M059J (cell line): ENCODE data around the gene ARHGAP45. TPM values are rescaled to one million over a fixed set of nuclear protein-coding genes. Genes with fewer than 3 reads are reported as not detected.

Experiments
- DNase-seq: peaks from one replicate; pipeline ENCODE4 v3.0.0-alpha.2; 2012; ENCODE audit warnings: low read depth
- total RNA-seq: library from RNA; depleted of rRNA; stranded (reverse); fragments of >200 nt; shearing (Covaris generic); gene quantifications from 2 replicates; pipeline ENCODE4 v1.2.3, GENCODE V29; 2014

Gene ARHGAP45
- total RNA-seq, 1 experiment from 2014 or later = 40.8 TPM

DNA sequence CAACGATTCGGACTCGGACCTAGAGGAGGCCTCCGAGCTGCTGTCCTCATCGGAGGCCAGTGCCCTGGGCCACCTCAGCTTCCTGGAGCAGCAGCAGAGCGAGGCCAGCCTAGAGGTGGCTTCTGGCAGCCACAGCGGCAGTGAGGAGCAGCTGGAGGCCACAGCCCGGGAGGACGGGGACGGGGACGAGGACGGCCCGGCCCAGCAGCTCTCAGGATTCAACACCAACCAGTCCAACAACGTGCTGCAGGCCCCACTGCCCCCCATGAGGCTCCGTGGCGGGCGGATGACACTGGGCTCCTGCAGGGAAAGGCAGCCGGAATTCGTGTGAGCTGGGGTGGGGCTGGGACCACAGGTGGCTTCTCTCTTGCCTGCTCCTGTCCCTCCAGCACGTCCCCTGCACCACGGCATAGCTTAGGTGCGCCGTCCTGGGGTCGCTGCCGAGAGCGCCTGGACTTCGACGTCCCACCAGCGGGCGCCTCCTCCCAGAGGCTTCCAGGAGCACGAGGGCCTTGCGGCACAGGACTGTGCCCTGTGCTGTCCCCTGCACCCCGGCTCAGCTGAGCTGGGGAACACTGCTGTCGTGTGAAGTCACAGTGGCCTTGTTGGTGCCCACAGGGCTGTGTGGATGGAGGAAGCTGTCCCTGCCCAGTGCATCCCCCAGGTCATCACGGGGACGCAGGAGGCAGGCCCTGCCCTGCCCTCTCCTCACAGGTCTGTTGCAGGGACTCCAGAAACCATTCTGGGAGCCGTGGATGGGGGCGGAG lies 18.9 kb downstream of the ARHGAP45 start:
- DNase-seq = no peak

DNA sequence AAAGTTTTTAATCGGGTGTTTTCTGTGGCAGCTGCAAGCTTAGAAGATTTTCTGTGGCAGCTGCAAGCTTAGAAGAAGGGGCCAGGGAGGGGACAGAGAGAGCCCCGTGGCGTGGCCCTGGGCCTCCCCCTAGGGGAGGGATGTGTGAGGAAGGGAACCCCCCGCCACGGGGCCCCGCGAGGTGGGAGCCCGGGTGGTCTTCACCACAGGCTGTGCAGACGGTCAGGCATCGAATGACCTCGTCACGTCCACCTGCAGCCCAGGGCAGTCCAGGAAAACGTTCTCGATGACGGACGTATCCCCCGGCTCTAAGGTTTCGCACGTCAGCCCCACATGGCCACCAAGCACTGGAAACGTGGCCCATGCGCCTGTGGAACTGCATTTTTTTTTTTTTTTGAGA lies 19.6 kb downstream of the ARHGAP45 start:
- no peak for DNase-seq

DNA sequence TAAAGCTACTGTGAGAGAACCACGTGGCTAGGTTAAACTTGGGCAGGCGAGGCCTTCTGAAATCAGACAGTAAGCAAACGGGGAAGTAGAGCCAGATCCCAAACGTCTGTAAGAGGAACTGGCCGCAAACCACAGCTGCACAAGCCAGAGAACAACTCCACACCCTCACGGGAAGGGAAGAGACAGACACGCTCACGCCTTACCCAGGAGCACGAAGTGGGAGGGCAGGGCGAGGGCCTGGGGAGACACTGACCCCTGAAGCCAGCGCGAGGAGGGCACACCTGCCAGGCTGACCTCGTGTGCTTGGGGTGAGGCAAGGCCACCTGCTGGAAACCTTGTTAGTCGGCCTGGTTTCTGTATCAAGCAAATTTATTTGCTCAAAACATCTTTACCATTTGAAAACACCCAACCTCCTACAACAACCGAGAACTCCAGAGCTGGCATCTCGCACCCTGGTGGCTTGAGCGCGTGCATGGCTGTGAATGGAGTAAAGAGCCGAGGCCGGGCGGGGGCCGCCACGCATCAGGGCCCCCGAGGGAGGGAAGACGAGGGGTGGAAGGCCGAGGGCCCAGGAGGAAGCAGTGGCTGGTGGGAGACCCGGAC lies 20.9 kb downstream of the ARHGAP45 start:
- no peak for DNase-seq

DNA sequence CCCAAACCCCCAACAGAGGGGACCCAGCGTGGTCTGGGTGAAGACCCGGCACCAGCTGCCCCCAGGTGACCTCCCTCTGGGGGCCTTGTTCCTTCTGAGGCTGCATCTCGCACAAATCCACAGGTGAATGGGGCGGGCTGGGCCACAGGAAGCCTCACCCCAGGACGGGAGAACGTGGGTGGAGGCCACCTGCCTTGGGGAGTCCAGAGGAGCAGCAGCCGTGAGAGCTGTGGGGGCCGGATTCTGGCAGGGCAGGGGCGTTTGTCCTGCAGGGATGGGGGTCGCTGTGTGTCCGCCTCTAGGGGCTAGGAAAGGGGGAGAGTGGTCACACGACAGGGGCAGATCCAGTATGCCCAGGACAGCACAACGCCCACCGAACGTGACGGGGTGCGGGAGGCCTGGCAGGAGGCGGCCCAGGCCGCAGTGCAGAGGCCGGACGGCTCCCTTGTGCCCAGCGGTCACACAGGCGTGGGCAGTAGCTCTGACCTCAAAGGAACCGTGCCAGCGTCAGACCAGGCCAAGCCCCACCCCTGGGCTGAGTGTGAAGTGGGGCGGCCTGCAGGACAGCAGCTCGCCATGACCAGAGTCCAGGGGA lies 21.5 kb downstream of the ARHGAP45 start:
- no peak for DNase-seq

DNA sequence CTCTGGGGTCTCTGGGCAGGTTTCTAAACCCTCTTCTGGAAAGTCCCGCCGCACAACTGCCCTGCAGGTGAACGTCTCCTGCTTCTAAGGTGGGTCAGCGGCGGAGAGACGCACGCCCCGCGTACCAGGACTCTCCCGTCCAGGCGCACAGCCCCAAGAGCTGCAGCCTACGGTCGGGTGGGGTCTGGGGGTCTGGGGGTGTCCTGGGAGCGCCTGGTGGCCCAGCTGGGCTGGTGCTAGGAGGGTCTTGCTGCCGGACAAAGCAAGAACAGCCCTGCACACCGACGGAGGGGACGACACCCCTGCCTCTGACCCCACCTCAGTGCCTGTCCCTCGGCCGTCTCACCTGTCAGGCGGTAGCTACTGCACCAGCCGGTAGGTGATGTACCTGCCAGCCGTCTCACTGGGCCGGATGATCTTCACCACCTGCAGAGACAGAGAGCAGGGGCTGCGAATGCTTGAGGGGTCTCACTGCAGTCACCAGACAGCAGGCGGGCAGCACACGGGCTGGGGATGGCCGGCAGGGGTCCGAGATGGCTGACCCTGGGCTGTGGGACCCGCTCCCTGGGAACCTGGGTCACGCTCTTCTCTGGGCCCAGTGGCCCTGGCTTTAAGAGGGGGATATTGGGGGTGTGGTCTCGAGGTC lies 22.3 kb downstream of the ARHGAP45 start:
- no peak for DNase-seq

DNA sequence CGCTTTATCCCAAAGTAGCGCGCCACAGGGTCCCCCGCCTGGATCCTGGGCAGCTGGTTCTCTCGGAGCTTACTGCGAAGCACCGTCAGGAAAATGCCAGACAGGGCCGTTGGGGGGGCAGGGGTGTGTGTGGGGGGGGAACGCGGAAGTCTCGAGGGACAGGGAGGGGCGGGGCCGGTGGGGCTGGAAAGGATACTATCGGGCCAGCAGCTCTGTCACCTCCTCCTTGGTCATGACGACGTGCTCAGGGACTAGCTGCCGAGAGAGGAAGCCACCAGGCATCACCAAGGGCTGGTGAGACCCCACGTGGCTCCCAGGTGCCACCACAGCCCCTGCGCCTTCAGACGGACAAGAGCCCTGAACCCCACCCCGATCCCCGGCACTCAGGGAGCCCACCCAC lies 22.9 kb downstream of the ARHGAP45 start:
- DNase-seq = no peak

DNA sequence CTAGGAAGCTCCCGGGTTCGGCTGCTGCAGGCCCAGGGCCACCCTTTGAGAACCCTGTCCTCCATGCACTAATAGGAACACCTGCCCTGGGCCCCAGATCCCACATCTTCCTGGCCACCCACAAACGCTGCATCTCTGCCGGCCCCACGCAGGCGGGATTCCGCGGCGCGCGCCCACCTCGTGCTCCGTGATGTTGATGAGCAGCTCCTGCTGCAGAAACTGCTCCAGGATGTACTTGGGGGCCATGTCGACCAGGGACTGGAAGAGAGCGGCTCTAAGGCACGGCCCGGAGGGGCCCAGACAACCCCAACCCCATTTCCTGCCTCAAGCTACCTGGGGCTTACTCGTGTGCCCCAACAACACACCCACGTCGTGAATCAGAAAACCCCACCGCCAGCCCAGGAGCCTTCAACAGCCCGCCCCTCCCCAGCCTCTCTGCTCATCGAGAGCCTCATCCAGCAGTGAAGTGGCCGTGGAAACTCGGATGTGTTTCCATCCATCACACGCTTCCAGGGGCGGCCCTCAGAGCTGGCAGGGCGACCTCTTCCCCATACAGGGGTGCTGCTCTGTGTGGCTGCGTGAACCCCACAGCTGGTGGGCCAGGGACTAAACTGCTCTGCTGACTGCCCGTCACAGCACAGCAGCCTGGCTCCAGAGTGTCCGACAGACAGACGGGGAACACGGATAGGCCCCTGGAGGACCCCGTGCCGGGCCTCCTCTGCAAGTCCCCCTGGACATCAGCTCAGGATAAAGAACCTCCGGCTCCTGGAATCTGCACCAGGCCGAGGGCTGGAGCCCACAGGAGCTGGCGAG lies 24.0 kb downstream of the ARHGAP45 start:
- DNase-seq = no peak

DNA sequence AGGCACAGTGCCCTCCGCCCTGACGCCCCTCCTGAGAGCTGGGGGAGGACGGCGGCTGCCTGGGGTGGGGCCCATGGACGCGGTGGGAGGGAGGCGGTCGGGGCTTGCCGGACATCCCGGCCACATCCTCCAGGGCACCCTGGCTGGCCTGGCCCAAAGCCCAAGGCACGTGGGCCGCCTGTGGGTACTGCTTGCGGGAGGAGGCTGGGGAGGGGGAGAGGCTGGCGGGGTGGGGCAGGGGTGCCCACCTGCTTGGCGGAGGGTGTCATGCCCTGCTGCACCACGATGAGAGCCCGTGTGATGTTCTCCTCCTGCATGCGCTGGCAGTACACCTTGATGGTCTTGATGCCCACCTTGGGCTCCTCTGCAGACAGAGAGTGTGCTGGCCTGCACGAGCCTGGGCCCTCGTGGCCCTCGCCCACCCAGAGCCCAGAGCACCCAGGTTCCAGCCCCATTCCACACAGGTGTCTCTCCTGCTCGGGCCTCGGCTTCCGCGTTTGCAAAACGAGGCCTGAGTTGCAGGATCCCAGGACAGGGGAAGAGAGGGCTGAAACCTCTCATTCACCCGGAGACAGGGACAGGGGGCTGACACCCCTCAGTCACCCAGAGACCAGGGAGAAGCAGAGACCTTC lies 24.7 kb downstream of the ARHGAP45 start:
- DNase-seq = no peak

DNA sequence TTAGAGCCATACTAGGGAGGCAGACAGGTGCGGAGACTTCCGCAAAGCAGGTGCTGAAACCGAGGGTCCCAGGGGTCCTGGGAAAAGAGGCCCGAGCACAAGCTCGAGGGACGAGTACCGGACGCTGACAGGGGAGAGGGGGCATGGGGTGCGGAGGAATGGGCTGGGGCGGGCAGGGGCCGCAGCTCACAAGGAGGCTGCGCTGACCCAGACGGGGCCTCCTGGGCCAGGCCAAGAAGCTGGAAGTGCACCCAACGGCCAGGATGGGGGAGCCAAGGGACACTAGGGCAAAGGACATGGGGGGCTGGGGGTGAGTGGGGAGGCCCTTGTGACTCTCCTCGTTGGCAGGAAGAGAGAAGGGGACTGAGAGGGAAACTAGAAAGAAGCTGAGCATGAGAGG lies 26.4 kb downstream of the ARHGAP45 start:
- no peak for DNase-seq

DNA sequence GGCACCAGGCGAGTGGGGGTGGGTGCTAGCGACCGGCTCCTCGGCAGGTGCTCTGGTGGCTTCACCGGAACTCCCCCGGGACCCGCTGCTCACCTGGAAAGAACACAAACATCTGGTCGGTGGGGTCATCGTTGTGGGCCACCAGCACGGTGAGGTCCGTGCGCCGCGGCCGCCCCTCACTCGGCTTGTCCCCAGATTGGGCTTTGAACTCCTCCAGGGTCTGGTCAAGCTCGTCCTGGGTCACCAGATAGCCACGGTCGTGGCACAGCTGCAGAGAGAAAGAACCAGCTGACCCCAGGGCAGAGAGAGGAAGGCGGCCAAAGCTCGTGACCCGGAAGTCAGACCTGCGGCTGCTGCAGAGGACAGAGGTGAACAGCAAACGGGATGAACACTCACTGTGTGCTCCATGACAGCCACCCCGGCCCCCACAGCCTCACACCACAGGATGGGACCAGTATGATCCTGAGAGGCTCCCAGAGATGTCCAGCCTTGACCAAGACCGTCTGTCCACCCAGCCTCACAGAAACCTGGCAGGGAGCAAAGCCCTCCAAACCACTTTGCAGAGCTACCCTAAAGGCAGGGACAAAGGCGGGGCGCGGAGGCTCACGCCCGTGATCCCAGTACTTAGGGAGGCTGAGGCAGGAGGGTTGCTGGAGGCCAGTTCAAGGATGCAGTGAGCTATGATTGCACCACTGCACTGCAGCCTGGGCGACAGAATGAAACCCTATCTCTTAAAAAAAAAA lies 27.0 kb downstream of the ARHGAP45 start:
- DNase-seq = no peak

DNA sequence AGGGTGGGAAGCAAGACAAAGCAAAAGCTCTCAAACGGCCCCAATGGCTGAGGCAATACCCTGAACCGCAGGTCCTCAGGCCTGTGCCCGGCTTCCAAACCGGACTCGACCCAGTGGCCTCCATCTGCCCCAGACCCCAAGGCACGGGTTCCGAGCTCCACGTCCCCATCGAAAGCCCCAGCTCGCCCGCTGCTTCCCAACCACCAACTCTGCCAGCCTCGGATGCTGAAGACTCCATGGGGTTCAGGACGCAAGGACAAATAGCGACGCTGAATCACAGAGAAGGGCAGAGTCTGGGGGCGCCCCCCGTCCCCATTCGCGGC lies 27.6 kb downstream of the ARHGAP45 start:
- no peak for DNase-seq

DNA sequence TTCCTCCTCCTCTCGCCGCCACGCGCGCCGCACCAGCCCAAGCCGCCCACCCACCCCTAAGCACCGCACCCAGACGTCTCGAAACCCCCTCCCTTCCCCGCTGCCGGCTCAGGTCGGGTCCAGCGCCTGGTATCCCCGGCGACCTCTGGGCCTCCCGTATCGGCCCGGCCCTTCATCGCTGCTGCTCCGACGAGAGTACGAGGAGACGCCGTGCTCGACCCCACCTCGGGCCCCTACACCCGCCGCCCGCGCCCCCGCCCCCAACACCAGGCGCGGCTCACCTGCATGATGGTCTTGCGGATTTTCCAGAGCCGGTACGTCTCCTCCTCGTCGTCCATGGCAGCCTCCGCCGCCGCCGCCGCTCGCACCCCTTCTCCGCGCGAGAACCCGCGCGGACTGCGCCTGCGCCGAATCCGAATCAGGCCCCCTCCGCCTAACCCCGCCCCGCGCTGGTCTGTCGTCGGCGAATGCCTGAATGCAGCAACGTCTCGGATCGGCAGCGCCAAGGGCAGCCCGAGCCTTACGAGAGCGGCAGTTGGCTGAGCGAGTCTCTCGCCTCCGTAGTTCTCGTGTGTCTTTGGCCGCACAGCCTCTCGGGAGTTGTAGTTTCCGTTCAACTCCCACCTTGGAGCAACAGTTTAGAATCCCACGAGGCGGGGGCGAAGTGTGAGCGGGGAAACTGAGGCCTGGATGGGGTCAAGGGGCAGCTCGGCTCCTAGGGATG lies 28.2 kb downstream of the ARHGAP45 start, which contains the start of gene POLR2E:
Gene POLR2E (minus strand): TSS at position 398 of the 724 bp plus-strand sequence. CDS start 60 bp downstream, at position 338.
- peak; percentile 96 for DNase-seq

DNA sequence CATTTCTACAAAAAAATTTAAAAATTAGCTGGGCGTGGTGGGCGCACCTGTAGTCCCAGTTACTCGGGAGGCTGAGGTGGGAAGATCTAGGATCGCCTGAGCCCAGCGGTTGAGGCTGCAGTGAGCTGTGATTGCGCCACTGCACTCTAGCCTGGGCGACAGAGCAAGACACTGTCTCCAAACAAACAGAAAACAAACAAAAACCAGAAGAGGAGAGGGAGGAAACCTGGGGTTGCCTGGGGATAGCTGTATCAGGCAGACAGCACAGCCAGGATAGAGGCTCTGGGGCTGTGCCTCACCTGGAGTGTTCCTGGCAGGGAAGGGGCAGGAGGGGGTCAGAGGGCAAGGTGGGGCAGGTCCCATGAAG lies 30.8 kb downstream of the ARHGAP45 start:
- DNase-seq = no peak

DNA sequence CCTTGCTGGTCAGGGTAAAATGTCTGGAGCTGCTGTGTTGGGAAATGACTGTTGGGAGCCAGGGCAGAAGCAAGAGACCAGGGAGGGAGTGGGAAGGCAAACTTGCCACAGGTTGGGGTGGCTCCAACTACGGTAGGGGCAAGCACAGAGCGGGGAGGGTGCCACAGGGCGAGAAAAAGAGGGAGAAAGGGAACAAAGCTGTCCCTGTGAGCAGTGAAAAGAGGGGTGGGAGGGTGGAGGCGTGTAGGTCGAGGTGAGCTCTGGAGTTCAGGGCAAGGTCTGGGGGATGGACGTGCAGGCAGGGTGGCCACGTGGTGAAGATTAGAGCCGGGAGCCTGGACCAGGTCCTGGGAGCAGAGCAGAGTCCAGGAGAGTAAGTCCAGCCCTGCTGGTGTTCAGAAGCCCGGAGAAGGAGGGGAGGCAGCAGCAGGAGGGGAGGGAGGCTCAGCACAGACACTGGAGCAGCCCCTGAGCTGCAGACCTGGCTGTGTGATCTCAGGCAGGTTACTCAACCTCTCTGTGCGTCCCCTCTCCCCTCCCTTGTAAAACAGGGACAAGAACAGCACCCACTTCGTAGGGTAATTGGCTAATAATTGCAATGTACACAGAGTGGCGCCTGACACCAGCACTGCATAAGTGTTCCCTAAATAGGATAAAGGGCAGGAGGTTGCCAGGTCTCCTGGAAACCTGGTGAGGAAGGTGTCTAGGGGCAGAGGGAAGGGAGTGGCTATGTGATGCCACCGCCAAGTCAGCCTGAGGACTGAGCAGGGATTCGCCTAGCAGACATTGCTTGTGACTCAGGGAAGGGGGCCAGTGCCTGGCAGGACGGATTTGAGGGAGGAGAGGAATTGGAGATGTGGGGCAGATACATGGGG lies 31.4 kb downstream of the ARHGAP45 start:
- peak; percentile 38 for DNase-seq

DNA sequence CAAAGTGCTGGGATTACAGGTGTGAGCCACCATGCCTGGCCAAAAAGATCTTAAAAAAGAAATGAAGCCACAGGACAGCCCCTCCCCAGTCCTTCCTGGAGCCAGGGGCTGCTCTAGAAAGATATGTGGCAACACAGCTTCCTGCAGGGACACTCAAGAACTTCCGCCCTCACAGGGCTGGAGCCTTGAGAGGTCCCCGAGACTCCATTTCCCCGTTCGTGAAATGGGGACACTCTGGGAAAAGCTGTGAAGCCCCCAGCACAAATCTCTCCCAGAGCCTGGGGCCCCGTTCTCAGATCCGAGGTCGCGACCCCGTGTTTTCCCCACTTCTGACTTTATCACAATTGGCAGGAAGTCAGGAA lies 34.4 kb downstream of the ARHGAP45 start:
- DNase-seq = no peak

DNA sequence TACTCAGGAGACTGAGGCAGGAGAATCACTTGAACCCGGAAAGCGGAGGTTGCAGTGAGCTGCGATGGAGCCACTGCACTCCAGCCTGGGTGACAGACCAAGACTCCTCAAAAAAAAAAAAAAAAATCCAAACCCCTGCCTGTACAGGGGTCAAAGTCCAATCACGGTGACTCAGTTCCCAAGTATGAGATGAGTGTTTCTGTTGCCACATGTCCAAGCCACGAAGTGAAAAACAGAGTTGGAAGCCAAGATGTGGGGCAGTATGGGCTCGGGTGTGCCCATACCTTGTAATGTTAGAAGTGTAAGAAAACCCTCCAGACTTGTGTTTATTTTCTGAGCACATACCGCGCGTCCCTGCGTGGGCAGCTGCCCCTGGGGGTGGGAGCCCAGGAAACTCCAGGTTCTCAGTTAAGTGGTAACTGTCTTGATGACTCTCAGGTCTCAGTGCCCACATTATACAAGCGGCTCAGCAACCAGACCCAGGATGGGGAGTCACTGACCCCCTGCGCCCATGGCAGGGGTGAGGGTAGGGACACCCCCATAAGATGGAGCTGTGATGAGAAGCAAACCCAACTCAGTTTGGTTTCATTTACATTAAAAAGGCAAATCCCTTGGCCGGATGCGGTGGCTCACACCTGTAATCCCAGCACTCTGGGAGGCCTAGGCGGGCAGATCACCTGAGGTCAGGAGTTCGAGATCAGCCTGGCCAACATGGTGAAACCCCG lies 35.6 kb downstream of the ARHGAP45 start:
- peak; percentile 100 for DNase-seq

DNA sequence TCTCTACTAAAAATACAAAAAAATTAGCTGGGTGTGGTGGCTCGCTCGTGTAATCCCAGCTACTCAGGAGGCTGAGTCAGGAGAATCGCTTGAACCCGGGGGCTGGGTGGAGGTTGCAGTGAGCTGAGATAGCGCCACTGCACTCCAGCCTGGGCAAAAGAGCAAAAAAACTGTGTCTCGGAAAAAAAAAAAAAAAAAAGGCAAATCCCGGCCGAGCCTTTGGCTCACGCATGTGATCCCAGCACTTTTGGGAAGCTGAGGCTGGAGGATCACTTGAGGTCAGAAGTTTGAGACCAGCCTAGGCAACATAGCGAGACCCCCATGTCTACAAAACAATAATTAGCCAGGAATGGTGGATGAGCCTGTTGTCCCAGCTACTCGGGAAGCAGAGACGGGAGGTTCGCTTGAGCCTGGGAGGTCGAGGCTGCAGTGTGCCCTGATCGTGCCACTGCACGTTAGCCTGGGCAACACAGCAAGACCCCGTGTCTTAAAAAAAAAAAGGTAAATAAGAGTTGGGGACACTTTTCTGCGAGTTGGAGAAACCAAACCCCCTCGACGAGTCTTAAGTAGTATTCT lies 36.3 kb downstream of the ARHGAP45 start:
- peak; percentile 53 for DNase-seq

DNA sequence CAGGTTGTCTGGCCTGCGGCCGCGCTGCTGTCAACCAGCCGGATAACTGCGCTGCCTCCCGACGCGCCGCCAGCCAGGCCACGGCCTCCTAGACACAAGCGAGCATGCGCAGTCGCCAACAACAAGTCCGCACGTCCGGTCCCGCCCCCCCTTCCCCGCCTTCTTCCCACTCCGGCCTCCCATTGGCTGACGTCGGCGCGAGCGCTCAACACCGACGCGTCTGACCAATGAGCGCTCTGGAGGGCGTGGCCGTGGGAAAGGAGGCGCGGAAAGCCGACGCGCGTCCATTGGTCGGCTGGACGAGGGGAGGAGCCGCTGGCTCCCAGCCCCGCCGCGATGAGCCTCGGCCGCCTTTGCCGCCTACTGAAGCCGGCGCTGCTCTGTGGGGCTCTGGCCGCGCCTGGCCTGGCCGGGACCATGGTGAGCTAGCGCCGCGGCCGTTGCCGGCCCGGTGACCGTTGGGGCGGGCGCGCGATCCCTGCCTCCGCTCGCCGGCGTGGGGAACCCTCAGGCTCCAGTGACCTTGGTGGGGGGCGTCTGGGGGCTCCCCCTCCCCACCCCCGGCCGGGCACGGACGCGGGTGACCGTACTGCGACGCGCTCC lies 36.8 kb downstream of the ARHGAP45 start, which contains the start of gene GPX4:
Gene GPX4 (plus strand): TSS at position 287 of the 603 bp plus-strand sequence. CDS start 50 bp downstream, at position 337.
- DNase-seq = peak; percentile 99
